Peyer's patch (tissue), 4 donors: ENCODE results near the gene TNFRSF4.

Source experiments
- CTCF ChIP-seq, 6 experiments: fragments of 450-650 bp in 4 of 6; fragments of 200-600 bp in 2 of 6; sonication (generic) in 1 of 6; IDR thresholded peaks; one replicate each; pipeline ENCODE4 v1.5.1; 2017 to 2019; ENCODE audit warnings: antibody characterized with exemption in 6 of 6, mild to moderate bottlenecking in 3 of 6, moderate library complexity in 1 of 6
- POLR2A ChIP-seq, 2 donors: fragments of 450-650 bp; IDR thresholded peaks; one replicate each; pipeline ENCODE4 v1.5.1; 2017; ENCODE audit warnings: antibody characterized with exemption in 2 of 2, mild to moderate bottlenecking in 2 of 2, moderate library complexity in 2 of 2

- TF ChIP-seq POLR2A (IDR thresholded peaks at IDR 0.05) (no peak), CTCF (IDR thresholded peaks at IDR 0.05) (no peak)
Observed at GRCh38 chr1:1181129-1181937, 32.6 kb downstream of the TNFRSF4 start.
